GM21360 (cell line): ENCODE data around the gene TBXA2R.
"Not testable (repeated sequence)": the region's sequence is repeated elsewhere in the genome, so short reads cannot be mapped to it uniquely, and the experiment has no call there.

Source experiments
- ATAC-seq: cut with Tn5 transposase; IDR thresholded peaks from one replicate; pipeline ENCODE4 v1.9.1; 2021; ENCODE audit warnings: mild to moderate bottlenecking, moderate library complexity; ENCODE audit not compliant: unreplicated experiment

The TBXA2R gene

DNA sequence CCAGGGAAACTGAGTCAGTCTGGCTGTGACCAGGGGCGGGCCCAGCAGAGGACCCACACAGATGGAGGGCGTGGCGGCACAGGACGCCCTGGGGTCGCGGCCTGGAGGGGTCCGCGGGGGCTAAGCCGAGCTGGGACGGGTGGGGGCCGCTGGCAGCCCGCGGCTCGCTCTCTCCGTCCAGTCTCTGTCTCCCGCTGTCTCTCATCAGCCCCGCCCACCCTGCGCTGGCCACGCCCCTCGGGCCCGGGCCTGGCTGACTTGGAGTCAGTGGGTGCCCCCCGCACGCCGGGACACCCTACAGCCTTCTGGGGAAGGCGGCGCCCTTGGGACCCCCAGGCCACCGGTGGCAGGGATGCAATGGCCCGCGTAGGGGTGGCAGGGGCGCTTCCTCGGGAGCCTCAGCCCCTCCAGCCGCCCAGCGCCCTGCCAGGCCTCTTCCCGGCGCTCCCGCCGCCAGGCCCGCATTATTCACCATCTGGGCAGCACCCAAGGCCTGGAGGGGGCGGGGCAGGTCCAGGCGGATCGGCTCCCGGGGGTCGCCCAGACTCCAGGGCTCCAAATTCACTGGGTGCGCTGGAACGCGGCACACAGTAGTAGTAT is at the start of gene TBXA2R:
TSS of gene TBXA2R (minus strand) at position 186 of the 600 bp plus-strand sequence. CDS start 6,241 bp downstream, outside the sequence.
- no peak for ATAC-seq

DNA sequence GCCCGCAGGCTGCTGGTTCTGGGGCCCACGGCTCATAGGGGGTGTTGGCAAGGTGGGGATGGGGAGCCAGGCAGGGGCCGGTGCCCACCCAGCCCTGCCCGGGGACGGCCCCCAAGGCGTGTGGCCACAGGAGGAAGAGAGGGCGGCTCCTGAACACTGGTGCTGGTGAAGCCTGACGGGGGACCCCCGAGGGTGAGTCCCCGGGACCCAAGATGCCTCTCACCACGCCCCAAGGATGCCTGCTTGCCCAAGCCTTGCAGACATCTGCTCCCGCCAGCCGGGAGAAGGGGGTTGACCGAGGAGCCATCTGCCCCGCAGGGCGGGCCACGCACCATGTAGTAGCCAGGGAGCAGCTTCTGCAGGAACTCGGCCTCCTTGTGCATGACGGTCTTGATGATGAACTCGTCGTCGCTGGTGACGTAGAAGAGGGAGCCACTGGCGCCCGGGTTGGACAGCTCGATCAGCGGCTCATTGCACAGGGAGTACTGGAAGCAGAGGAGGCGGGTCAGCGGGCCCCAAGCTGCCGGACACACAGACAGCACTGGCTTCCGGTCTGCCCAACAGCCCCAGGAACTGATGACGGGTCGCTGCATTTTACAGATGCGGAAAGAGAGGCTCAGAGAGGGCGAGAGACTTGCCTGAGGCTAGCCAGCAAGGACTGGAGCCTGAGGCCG is 49.5 kb upstream of the TBXA2R start:
- no peak for ATAC-seq

DNA sequence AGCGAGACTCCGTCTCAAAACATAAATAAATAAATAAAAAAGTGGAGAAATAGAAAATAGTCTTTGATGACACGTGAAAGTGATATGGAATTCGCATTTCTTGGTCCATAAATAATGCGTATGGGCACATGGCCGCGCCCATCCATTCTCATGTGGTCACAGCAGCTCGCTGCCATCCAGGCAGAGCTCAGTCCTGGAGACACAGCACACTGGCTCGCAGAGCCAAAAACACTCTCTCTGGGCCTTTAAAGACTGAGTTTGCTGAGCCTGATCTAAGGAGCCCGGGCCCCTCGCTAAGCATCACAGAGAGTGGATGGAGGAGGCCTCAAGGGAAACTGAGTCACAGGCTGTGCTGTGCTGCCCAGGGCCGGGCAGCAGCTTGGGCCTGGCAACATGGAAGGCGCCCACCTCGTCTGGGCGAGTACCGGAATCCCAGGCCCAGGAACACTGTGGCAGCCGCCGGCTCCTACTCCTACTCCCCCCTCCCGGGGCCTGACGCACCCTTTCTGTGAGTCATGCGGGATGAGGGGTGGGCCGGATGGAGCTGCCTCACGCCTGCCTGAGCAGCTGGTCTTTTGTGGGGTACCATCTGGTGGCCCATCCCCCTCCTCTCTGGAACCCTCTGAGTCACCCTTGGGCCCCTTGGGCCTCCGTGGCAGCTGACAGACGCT is 48.9 kb upstream of the TBXA2R start:
- no peak for ATAC-seq

DNA sequence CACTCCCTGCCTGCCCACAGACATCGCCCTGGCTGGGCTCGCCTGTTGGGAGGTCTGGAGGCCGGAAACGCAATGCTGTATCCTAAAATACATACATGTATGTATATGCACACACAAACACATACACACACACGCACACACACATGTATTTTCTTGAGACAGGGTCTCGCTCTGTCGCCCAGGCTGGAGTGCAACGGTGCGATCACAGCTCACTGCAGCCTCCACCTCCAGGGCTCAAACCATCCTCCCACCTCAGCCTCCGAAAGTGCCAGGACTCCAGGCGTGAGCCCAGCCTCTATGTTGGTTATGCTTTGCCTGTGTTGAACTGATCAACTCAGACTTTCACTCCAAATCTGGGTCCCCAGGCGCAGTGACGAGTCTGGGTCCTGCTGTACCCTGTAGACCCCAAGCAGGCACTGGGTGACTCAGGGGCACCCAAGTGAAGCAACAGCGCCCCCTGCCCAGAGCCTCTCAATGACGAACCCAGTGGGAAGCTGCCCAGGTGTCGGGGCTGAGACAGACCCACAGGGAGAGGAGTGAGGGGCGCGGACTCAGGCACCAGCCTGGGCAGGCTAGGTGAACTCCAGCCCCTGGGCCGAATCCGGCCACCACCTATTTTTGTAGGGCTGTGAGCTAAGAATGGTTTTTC is 47.3 kb upstream of the TBXA2R start:
- ATAC-seq: no peak

DNA sequence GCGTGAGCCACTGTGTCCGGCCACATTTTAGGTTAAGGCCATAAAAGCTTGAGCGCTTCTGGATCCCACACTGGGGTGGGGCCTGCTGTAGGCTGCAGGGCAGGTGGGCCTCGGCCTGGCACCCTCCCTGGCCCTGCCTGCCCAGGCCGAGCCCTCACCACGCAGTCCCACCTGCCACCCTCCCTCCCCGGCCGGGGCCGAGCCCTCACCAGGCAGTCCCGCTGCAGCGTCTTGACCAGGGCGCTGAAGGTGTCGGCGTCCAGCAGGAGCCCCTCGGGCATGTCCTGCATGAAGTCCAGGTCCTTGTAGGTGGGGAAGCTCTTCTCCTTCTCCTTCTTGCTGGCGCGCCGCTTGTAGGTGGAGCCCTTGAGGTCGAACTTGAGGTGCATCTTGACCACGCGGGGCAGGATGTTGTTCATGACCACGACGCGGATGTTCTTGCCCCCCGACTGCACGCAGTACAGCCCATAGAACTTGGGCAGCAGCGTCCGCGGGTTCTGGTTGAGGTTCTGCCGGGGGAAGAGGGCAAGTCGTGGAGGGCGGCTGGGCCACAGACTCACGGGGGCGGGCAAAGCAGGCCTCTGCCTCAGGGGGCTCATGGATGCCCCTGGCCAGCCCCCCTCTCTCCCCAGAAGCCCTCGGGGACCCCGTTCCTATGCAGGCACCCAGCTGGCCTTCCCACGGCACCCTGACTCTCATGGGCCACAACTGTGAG is 46.6 kb upstream of the TBXA2R start:
- ATAC-seq: no peak

DNA sequence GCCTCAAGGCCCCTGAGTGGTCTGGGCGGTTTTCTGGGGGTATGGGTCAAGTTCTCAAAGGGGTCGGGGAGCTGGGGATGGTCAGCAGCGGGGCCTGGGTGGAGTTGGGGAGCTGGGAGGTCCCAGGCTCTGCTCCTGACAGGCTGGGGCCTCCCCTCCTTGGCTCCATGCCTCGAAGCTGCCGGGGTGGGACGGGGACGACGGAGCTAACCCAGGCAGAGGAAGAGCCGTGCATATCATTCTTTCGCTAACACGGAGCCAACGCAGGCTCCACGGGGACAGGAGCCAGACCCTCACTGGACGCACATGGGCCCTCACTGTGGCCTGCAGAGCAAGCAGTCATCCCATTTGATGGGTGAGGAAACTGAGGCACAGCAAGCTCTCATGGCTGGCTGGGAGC is 45.7 kb upstream of the TBXA2R start:
- ATAC-seq: no peak

DNA sequence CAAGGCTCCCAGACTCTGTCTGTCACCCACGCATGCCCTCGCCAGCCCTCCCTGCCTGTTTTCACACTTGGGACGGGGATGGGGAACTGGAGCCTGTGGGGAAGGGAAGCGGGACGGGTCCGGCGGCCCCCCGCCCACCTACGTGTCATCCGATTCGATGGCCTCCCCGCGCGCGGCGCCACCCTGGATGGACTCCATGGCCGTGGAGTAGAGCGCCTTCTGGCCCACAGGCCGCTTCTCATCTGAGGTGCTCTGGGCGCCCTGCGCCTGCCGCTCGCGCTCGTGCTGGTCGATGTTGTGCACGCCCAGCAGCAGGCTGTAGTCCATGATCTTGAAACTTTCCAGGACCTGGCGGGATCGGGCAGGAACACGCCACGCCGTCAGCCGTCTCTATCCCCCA is 45.0 kb upstream of the TBXA2R start:
- no peak for ATAC-seq

DNA sequence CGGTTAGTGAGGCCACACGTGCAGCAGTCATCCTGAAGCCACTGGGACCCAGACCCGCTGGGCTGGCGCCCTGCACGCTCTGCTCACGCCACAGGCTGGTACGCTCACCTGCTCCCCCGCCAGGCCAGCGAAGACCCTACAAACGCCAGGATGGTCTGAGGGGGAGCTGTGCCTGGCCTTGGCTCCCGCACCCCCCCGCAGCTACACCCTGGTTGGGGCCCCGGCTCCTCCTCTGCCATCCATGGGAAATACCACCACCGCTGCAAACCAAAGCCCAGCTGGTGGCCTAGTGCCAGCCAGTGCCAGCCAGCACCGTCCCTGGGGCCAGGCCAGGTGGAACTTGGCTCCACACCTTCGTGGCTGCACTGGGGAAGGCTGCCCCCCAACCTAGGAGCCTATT is 43.2 kb upstream of the TBXA2R start:
- ATAC-seq: no peak

DNA sequence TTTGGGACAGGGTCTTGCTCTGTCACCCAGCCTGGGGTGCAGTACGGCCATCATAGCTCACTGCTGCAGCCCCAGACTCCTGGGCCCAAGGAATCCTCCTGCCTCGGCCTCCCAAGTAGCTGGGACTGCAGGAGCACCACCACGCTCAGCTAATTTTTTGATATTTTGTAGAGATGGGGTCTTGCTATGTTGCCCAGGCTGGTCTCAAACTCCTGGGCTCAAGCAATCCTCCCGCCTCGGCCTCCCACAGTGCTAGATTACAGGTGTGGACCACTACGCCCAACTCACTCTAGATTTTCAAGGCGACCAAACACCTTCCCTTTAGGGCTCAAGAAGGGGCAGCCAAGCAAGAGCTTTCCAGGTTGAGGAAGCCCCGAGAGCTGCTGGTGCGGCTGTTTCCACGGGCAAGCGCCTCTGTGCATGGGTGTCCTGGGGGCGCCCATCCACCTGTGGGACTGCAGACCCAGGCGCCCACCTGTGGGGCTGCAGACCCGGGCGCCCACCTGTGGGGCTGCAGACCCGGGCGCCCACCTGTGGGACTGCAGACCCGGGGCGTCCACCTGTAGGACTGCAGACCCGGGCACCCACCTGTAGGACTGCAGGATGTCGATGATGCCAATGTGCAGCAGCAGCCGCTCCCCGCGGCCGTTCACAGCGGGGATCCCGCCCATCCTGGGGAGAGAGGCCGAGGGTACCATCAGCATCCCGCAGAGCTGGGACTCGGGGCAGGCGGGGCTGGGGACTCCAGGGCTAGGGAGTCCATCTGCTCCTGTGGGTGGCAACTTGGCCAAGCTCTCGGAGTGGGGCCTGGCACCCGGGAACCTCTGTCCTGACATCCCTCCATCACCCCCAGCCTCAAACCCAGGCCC is 41.6 kb upstream of the TBXA2R start:
- ATAC-seq: no peak

DNA sequence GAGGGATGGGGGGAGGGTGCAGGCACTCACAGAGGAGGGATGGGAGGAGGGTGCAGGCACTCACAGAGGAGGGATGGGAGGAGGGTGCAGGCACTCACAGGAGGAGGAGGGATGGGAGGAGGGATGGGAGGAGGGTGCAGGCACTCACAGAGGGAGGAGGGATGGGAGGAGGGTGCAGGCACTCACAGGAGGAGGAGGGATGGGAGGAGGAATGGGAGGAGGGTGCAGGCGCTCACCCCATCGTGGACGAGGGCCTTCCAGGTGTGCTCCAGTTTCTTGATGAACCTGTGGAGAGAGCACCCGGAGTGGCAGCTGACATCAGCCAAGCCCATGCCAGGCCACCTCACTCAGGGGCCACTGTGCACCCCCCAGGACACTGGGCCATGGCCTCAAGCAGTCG is 40.4 kb upstream of the TBXA2R start:
- ATAC-seq: not testable (repeated sequence)

DNA sequence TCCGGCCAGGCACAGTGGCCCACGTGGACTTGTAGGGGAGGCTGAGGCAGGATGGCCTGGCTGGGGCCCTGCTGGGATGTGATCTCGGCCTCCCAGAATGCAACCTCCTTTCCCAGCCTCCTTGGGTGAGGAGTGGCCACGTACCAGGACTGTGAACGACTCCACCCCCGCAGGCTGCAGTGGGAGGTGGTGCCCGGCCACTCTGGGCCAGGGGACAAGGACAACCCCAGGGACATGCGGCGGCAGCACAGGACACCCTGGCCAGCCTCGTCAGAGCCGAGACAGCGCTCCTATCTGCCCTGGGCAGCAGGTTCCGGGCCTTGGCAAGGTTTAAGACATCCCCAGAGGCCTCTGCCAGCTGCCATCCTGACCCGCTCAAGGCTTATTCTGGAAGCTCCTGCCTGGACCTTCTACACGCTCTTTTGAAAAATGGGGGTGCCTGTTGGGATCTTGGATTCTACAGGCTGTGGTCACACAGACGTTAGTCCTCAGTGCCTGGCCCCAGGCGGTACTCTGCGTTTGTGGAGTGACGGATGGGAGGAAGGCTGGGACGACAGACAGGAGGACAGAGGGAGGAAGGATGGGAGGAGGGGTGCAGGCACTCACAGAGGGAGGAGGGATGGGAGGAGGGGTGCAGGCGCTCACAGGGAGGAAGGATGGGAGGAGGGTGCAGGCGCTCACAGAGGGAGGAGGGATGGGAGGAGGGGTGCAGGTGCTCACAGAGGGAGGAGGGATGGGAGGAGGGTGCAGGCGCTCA is 39.8 kb upstream of the TBXA2R start:
- ATAC-seq: no peak

DNA sequence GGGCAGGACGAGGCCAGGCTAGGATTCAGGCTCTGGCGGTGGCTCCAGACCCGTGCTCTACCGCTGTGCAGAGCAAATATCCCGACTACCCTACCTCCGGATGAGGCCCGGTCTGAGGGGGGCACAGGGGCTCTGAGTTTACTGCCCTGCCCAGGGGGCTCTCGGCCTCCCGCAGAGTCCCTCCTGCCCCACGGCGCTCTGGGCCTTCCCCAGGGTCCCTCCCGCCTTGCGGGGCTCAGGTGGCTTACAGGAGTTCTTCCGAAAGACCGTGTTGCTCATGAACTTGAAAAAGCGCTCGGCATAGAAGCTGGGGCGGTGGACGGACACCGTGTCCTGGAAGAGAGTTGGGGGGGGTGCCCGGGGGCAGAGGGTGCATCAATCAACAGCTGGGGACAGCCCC is 39.1 kb upstream of the TBXA2R start:
- ATAC-seq: no peak

DNA sequence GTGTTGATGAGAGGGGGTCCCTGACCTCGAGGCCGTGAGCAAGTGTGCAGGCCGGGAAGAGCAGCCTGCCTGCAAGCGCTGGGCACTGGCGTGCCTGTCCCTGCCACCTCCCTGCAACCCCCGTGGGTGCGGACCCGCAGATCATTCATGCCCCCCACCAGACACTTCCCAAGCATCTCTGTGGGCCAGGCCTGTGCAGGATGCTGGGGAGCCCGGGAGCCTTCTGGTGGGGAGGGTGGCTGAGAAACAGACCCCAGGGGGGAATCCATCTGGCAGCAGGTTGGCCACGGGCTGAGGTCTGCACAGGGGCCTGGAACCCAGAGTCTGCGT is 38.4 kb upstream of the TBXA2R start:
- no peak for ATAC-seq

DNA sequence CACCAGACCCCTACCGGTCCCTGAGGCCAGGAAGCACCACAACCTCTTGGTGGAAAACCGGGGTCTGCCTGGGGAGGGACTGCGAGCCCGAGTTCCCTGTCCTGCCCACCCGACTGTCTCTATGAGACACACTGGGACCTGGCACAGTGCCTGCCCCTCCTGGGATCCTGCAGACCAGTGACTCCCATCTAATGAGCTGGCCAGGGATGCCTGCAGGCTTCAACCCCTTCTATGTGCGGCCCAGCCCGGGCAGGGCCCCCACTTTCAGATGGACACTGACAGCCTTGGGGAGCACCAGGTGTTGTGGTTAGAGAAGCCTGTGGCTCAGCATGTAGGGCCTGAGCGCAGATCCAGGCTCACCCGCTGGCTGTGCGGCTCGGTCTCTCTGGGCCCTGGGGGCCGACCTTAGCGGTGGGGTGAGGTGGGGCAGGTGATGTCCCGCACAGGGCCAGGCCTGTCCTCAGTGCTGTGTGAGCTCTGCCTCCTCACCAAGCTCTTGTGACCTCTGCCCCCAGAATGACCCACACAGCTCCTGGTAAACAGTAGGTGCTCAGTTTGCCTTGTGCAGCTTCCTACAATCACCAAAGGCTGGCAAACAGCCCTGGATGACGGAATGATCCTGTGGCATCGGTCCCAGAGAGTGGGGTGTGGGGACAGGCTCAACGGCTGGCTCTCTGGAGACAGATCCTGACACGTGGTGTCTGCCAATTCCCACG is 37.8 kb upstream of the TBXA2R start:
- no peak for ATAC-seq

DNA sequence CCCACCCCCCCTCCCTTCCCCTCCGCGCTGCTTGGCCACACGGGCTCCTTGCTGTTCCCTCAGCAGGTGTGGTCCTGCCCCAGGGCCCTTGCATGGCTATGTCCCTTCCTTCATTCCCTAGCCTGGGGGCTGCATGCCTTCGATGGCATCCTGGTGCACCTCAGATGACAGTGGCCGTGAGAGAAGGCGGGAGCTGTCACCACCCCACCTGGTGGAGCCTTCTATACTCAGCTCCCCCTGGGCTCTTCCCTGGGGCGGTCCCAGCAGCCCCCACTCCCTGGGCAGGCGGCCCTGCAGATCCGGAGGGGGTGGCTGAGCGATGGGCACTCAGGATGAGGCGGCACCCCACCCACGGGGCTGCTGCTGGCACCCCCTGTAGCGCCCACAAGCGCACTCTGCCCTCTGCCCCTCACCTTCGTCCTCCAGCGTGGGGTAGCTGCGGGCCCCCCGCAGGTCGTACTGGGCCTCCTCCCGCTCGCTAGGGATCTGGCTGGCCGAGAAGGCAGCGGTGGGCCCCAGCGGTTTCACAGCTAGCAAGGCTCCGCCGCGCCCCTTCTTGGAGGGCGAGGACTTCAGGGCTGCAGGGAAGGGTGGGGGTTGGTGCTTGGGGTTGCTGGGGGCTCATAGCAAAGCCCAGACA is 37.1 kb upstream of the TBXA2R start:
- no peak for ATAC-seq

DNA sequence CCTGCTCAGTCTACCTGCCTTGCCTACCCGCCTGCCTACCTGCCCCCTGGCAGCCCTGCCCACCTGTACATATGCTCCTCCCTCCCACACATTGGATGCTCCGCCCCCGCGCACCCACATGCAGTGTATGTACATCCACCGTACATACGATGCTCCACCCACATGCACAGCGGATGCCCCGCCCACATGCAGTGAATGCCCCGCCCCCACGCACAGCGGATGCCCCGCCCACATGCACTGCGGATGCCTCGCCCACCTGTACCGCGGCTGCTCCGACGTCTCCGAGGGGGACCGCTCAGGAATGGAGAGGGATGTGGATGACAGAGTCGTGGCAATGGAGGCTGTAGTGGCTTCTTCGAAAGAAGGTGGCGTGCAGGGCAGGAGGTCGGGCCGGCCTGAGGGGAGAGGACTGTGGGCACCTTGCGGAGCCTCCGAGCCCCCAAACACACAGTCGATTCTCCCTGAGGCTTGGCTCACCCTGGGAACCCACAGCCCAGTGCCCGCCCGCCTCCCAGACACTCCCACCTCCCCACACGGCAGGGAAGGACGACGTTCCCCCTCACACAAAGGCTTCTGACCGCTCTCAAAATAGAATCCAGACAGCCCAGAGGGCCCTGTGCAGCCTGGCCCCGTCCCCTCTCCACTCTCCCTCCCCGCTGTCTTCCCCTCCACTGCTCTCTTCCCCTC is 36.5 kb upstream of the TBXA2R start:
- no peak for ATAC-seq

DNA sequence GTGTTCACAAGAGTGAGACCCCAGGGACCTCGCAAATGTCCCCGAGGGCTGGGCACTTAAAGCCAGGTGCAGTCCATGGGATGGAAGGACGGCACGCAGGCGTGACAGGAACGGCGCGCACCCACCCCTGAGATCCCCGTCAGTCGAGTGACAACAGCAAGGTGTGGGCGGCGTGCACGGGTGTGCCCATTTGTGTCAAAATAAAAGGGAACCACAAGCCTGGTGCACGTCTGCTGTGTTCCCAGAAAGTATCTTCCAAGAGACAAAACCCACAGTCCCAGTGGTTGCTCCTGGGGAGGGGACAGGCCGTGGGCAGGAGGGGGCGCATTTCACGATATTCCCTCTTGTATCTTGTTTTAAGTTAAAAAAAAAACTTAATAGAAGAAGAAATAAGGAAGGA is 35.6 kb upstream of the TBXA2R start:
- ATAC-seq: no peak
